WTC11 (cell line): ENCODE measurements around the gene FNIP1.

Experiments
- ATF2 ChIP-seq: sonication (generic); formaldehyde crosslinking; IDR thresholded peaks from 2 replicates; pipeline ENCODE4 v1.8.1; 2022; ENCODE audit warnings: low read depth, missing genetic modification reagents, borderline replicate concordance
- CBFB ChIP-seq: sonication (generic); formaldehyde crosslinking; IDR thresholded peaks from 2 replicates; pipeline ENCODE4 v1.8.1; 2022; ENCODE audit warnings: mild to moderate bottlenecking, low read depth, missing genetic modification reagents
- CTCF ChIP-seq: fragments of 200-600 bp; IDR thresholded peaks from 2 replicates; pipeline ENCODE4 v1.8.0; 2022; ENCODE audit warnings: antibody characterized with exemption
- GABPB1 ChIP-seq: sonication (generic); formaldehyde crosslinking; IDR thresholded peaks from 2 replicates; pipeline ENCODE4 v1.8.1; 2023; ENCODE audit warnings: mild to moderate bottlenecking, missing genetic modification reagents
- MAX ChIP-seq: sonication (generic); formaldehyde crosslinking; IDR thresholded peaks from 2 replicates; pipeline ENCODE4 v1.8.0; 2022; ENCODE audit warnings: mild to moderate bottlenecking, missing genetic modification reagents
- NFATC4 ChIP-seq: fragments of 250-450 bp; sonication (Bioruptor Pico); IDR thresholded peaks from 2 replicates; pipeline ENCODE4 v1.9.0; 2021; ENCODE audit warnings: mild to moderate bottlenecking
- NFYB ChIP-seq: sonication (generic); formaldehyde crosslinking; conservative IDR thresholded peaks from 2 replicates; pipeline ENCODE4 v1.8.0; 2022; ENCODE audit warnings: low read depth, missing genetic modification reagents
- SMAD3 ChIP-seq: sonication (generic); formaldehyde crosslinking; IDR thresholded peaks from 2 replicates; pipeline ENCODE4 v1.8.0; 2022; ENCODE audit warnings: missing genetic modification reagents, mild to moderate bottlenecking, borderline replicate concordance
- TCF7 ChIP-seq: sonication (generic); formaldehyde crosslinking; IDR thresholded peaks from 2 replicates; pipeline ENCODE4 v1.8.0; 2022; ENCODE audit warnings: mild to moderate bottlenecking, low read depth, missing genetic modification reagents, moderate library complexity
- TP53 ChIP-seq: sonication (generic); formaldehyde crosslinking; IDR thresholded peaks from 2 replicates; pipeline ENCODE4 v1.8.1; 2023; ENCODE audit warnings: mild to moderate bottlenecking, missing genetic modification reagents
- ZNF219 ChIP-seq: sonication (generic); formaldehyde crosslinking; IDR thresholded peaks from 2 replicates; pipeline ENCODE4 v1.8.0; 2023; ENCODE audit warnings: missing genetic modification reagents, mild to moderate bottlenecking, borderline replicate concordance
- ZSCAN18 ChIP-seq: fragments of 250-450 bp; sonication (Bioruptor Pico); IDR thresholded peaks from 2 replicates; pipeline ENCODE4 v2.1.2; 2022; ENCODE audit warnings: mild to moderate bottlenecking, moderate library complexity

GRCh38 chr5:131634666-131634995 lies 162.2 kb downstream of the FNIP1 start:
- TF ChIP-seq GABPB1 (CRISPR knock-in tag), result 0 out of 2 replicates have a peak, but pooled peaks have one; percentile 9
- no peak for TF ChIP-seq SMAD3 (CRISPR knock-in tag)
- no peak for TF ChIP-seq ZNF219
- TF ChIP-seq ATF2, result no peak
- no peak for TF ChIP-seq CTCF
- no peak for TF ChIP-seq TP53 (CRISPR knock-in tag)
- TF ChIP-seq ZSCAN18 (CRISPR knock-in tag), result no peak
- TF ChIP-seq TCF7 (CRISPR knock-in tag), result no peak
- no peak for TF ChIP-seq CBFB (CRISPR knock-in tag)
- TF ChIP-seq NFATC4 (CRISPR knock-in tag), result no peak
- no peak for TF ChIP-seq NFYB (CRISPR knock-in tag)
- no peak for TF ChIP-seq MAX (CRISPR knock-in tag)
